Measurements from ENCODE around the gene DDX56. TPM values are rescaled to one million over a fixed set of nuclear protein-coding genes. Genes with fewer than 3 reads are reported as not detected.

Gene DDX56
- total and polyA plus RNA-seq, 2 of the 13 experiments (the other 11 are each of a cell fraction or from before 2014, with no cell fraction given) = 82.6 to 120 TPM

DNA sequence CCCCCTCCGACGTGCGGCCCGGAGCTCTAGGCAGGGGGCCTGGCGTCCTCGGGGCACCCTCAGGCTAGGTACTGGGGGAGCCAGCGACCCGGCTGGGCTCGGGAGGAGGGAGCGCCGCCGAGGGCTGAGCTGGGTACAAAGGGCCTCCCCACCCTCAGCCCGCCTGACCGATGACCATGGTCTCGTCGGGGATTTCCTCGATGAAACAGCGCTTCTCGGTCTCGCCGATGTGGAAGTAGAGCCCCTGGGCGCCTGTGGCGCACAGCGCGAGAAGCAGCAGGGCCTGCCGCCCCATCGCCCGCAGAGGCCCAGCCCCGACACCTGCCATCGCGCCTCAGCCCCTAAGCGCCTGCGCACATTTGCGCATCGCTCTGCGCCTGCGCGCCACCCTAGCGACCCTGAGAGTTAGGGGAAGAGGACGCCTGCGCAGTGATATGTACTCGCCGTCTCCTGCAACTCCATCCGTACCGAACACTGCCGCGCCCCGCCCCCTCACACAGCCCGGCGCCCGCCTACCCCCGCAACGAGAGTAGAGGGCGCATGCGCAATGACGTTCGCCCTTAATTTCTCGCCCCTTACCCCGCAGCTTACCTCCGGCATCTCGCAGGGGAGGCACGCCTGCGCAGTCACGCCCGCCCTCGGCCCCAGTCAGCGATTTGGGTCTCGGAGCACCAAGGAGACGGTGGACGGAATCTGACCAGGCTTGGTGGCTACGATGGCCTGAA, 8.3 kb upstream of the DDX56 start, which contains the start of gene TMED4 (continued):
- TF ChIP-seq ZNF318 (CRISPR knock-in tag; IDR thresholded peaks at IDR 0.05) = no peak
- peak; percentile 7; the same call in 1 of the 2 replicates for TF ChIP-seq NFYB (CRISPR knock-in tag; IDR thresholded peaks at IDR 0.05)
- TF ChIP-seq, protein P1, sequence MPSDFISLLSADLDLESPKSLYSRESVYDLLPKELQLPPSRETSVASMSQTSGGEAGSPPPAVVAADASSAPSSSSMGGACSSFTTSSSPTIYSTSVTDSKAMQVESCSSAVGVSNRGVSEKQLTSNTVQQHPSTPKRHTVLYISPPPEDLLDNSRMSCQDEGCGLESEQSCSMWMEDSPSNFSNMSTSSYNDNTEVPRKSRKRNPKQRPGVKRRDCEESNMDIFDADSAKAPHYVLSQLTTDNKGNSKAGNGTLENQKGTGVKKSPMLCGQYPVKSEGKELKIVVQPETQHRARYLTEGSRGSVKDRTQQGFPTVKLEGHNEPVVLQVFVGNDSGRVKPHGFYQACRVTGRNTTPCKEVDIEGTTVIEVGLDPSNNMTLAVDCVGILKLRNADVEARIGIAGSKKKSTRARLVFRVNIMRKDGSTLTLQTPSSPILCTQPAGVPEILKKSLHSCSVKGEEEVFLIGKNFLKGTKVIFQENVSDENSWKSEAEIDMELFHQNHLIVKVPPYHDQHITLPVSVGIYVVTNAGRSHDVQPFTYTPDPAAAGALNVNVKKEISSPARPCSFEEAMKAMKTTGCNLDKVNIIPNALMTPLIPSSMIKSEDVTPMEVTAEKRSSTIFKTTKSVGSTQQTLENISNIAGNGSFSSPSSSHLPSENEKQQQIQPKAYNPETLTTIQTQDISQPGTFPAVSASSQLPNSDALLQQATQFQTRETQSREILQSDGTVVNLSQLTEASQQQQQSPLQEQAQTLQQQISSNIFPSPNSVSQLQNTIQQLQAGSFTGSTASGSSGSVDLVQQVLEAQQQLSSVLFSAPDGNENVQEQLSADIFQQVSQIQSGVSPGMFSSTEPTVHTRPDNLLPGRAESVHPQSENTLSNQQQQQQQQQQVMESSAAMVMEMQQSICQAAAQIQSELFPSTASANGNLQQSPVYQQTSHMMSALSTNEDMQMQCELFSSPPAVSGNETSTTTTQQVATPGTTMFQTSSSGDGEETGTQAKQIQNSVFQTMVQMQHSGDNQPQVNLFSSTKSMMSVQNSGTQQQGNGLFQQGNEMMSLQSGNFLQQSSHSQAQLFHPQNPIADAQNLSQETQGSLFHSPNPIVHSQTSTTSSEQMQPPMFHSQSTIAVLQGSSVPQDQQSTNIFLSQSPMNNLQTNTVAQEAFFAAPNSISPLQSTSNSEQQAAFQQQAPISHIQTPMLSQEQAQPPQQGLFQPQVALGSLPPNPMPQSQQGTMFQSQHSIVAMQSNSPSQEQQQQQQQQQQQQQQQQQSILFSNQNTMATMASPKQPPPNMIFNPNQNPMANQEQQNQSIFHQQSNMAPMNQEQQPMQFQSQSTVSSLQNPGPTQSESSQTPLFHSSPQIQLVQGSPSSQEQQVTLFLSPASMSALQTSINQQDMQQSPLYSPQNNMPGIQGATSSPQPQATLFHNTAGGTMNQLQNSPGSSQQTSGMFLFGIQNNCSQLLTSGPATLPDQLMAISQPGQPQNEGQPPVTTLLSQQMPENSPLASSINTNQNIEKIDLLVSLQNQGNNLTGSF (CRISPR knock-in tag; IDR thresholded peaks at IDR 0.05) = peak; percentile 69; the same call in 1 of the 2 replicates
- TF ChIP-seq, protein P2, sequence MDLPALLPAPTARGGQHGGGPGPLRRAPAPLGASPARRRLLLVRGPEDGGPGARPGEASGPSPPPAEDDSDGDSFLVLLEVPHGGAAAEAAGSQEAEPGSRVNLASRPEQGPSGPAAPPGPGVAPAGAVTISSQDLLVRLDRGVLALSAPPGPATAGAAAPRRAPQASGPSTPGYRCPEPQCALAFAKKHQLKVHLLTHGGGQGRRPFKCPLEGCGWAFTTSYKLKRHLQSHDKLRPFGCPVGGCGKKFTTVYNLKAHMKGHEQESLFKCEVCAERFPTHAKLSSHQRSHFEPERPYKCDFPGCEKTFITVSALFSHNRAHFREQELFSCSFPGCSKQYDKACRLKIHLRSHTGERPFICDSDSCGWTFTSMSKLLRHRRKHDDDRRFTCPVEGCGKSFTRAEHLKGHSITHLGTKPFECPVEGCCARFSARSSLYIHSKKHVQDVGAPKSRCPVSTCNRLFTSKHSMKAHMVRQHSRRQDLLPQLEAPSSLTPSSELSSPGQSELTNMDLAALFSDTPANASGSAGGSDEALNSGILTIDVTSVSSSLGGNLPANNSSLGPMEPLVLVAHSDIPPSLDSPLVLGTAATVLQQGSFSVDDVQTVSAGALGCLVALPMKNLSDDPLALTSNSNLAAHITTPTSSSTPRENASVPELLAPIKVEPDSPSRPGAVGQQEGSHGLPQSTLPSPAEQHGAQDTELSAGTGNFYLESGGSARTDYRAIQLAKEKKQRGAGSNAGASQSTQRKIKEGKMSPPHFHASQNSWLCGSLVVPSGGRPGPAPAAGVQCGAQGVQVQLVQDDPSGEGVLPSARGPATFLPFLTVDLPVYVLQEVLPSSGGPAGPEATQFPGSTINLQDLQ (CRISPR knock-in tag; IDR thresholded peaks at IDR 0.05) = peak; percentile 31; the same call in 1 of the 2 replicates
- 0 out of 2 replicates have a peak, but pooled peaks have one; percentile 57 for TF ChIP-seq ZNF441 (CRISPR knock-in tag; IDR thresholded peaks at IDR 0.05; ENCODE audit: borderline replicate concordance)
- no peak for TF ChIP-seq ZNF530 (CRISPR knock-in tag; IDR thresholded peaks at IDR 0.05; ENCODE audit: low read depth)
- no peak for TF ChIP-seq HMGA1 (CRISPR knock-in tag; conservative IDR thresholded peaks at IDR 0.05)
- TF ChIP-seq NFKBIZ (CRISPR knock-in tag; IDR thresholded peaks at IDR 0.05) = no peak; the same call in none of the 2 replicates
- peak; percentile 75; the same call in 1 of the 2 replicates for TF ChIP-seq BRCA1 (CRISPR knock-in tag; IDR thresholded peaks at IDR 0.05)
- TF ChIP-seq, protein P3, sequence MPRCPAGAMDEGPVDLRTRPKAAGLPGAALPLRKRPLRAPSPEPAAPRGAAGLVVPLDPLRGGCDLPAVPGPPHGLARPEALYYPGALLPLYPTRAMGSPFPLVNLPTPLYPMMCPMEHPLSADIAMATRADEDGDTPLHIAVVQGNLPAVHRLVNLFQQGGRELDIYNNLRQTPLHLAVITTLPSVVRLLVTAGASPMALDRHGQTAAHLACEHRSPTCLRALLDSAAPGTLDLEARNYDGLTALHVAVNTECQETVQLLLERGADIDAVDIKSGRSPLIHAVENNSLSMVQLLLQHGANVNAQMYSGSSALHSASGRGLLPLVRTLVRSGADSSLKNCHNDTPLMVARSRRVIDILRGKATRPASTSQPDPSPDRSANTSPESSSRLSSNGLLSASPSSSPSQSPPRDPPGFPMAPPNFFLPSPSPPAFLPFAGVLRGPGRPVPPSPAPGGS (CRISPR knock-in tag; IDR thresholded peaks at IDR 0.05) = peak; percentile 47; the same call in 1 of the 2 replicates

All from HepG2 (cell line).